GM21723 (cell line): ENCODE data around the gene NTRK2.
"Not testable (repeated sequence)": the region's sequence is repeated elsewhere in the genome, so short reads cannot be mapped to it uniquely, and the experiment has no call there.

Source experiments
- ATAC-seq: cut with Tn5 transposase; IDR thresholded peaks from one replicate; pipeline ENCODE4 v1.9.1; 2021; ENCODE audit warnings: mild to moderate bottlenecking, moderate library complexity; ENCODE audit not compliant: unreplicated experiment

NTRK2 gene

GRCh38 chr9:85046475-85046874 is 376.9 kb downstream of the NTRK2 start:
- no peak for ATAC-seq

GRCh38 chr9:85053206-85053786 is 383.8 kb downstream of the NTRK2 start:
- no peak for ATAC-seq

GRCh38 chr9:85054017-85054416 is 384.5 kb downstream of the NTRK2 start:
- no peak for ATAC-seq

GRCh38 chr9:85055506-85056202 is 386.1 kb downstream of the NTRK2 start:
- ATAC-seq, result peak; percentile 74

- peak; percentile 68 for ATAC-seq
Measured at GRCh38 chr9:85056203-85056572, 386.7 kb downstream of the NTRK2 start.

GRCh38 chr9:85061969-85062368 is 392.4 kb downstream of the NTRK2 start:
- no peak for ATAC-seq

- peak; percentile 44 for ATAC-seq
Measured at GRCh38 chr9:85062385-85063022, 393.0 kb downstream of the NTRK2 start.

GRCh38 chr9:85064811-85065371 is 395.4 kb downstream of the NTRK2 start:
- ATAC-seq, result no peak

- peak; percentile 86 for ATAC-seq
Measured at GRCh38 chr9:85067792-85068191, 398.3 kb downstream of the NTRK2 start.

- not testable (repeated sequence) for ATAC-seq
Measured at GRCh38 chr9:85069421-85069820, 399.9 kb downstream of the NTRK2 start.
